ENCODE data around the gene EXOG.

The EXOG gene

GRCh38 chr3:38496131-38496910 is at the start of gene EXOG:
EXOG (plus strand) TSS chr3:38496340; CDS start chr3:38496368, 28 bp downstream.
- DNase-seq = peak; percentile 92

- no peak for DNase-seq
These were observed 49.3 kb upstream of the EXOG start for GRCh38 chr3:38446812-38447211.

- no peak for DNase-seq
These were observed 45.3 kb upstream of the EXOG start for GRCh38 chr3:38450853-38451252.

- peak; percentile 54 for DNase-seq
These were observed 42.8 kb upstream of the EXOG start, which contains the start of gene ACVR2B for GRCh38 chr3:38453075-38453912. ACVR2B (plus strand) TSS chr3:38453890; CDS start chr3:38454323, 433 bp downstream.

- DNase-seq = no peak
These were observed 42.3 kb upstream of the EXOG start for GRCh38 chr3:38453913-38454177.

GRCh38 chr3:38454178-38454883 is 41.8 kb upstream of the EXOG start:
- peak; percentile 28 for DNase-seq

- peak; percentile 32 for DNase-seq
These were observed 41.1 kb upstream of the EXOG start for GRCh38 chr3:38454884-38455638.

- DNase-seq = no peak
These were observed 40.3 kb upstream of the EXOG start for GRCh38 chr3:38455639-38456430.

- DNase-seq = no peak
These were observed 38.8 kb upstream of the EXOG start for GRCh38 chr3:38457111-38458003.

- no peak for DNase-seq
These were observed 37.2 kb upstream of the EXOG start for GRCh38 chr3:38458796-38459498.

GRCh38 chr3:38459499-38460048 is 36.6 kb upstream of the EXOG start:
- DNase-seq = no peak

GRCh38 chr3:38460377-38461270 is 35.5 kb upstream of the EXOG start:
- DNase-seq = no peak

- DNase-seq = no peak
These were observed 30.5 kb upstream of the EXOG start for GRCh38 chr3:38465588-38466154.

- no peak for DNase-seq
These were observed 27.4 kb upstream of the EXOG start for GRCh38 chr3:38468765-38469164.

- DNase-seq = no peak
These were observed 26.3 kb upstream of the EXOG start for GRCh38 chr3:38469852-38470251.

- no peak for DNase-seq
These were observed 24.8 kb upstream of the EXOG start for GRCh38 chr3:38471260-38471857.

GRCh38 chr3:38472342-38472741 is 23.8 kb upstream of the EXOG start:
- no peak for DNase-seq

- DNase-seq = no peak
These were observed 22.9 kb upstream of the EXOG start for GRCh38 chr3:38473229-38473628.

Measured in activated effector memory CD4-positive, alpha-beta T cell treated with Interleukin-2 at 50 U/mL for 16 hours (primary cell).